Measurements from ENCODE around the gene FRMD1.

Gene FRMD1

GRCh38 chr6:168015482-168016175 lies 63.4 kb downstream of the FRMD1 start:
- Histone ChIP-seq H3K27ac (replicated peaks) (no peak overlapping the region), H3K4me3 (replicated peaks; ENCODE audit: insufficient read depth, low read length) (no peak overlapping the region), H3K27me3 (ENCODE audit: insufficient read depth, poor library complexity, severe bottlenecking) (no peaks in the 10 kb centered on the region)
- TF ChIP-seq GABPA (IDR thresholded peaks at IDR 0.05; ENCODE audit: low read depth), result no peak
- no peak for DNase-seq (ENCODE audit: low read depth in 1 of 2, low spot score in 1 of 2)

GRCh38 chr6:168015009-168015408 lies 64.0 kb downstream of the FRMD1 start:
- Histone ChIP-seq H3K27ac (replicated peaks) (no peak overlapping the region), H3K4me3 (replicated peaks; ENCODE audit: insufficient read depth, low read length) (no peak overlapping the region), H3K27me3 (ENCODE audit: insufficient read depth, poor library complexity, severe bottlenecking) (no peaks in the 10 kb centered on the region)
- no peak for TF ChIP-seq GABPA (IDR thresholded peaks at IDR 0.05; ENCODE audit: low read depth)
- TF ChIP-seq CTCF (IDR thresholded peaks at IDR 0.05; ENCODE audit: insufficient read depth, low read length), result no peak
- TF ChIP-seq SPI1 (IDR thresholded peaks at IDR 0.05; ENCODE audit: borderline replicate concordance, low read depth), result no peak
- TF ChIP-seq, protein P1, sequence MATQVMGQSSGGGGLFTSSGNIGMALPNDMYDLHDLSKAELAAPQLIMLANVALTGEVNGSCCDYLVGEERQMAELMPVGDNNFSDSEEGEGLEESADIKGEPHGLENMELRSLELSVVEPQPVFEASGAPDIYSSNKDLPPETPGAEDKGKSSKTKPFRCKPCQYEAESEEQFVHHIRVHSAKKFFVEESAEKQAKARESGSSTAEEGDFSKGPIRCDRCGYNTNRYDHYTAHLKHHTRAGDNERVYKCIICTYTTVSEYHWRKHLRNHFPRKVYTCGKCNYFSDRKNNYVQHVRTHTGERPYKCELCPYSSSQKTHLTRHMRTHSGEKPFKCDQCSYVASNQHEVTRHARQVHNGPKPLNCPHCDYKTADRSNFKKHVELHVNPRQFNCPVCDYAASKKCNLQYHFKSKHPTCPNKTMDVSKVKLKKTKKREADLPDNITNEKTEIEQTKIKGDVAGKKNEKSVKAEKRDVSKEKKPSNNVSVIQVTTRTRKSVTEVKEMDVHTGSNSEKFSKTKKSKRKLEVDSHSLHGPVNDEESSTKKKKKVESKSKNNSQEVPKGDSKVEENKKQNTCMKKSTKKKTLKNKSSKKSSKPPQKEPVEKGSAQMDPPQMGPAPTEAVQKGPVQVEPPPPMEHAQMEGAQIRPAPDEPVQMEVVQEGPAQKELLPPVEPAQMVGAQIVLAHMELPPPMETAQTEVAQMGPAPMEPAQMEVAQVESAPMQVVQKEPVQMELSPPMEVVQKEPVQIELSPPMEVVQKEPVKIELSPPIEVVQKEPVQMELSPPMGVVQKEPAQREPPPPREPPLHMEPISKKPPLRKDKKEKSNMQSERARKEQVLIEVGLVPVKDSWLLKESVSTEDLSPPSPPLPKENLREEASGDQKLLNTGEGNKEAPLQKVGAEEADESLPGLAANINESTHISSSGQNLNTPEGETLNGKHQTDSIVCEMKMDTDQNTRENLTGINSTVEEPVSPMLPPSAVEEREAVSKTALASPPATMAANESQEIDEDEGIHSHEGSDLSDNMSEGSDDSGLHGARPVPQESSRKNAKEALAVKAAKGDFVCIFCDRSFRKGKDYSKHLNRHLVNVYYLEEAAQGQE (IDR thresholded peaks at IDR 0.05; ENCODE audit: insufficient replicate concordance, low read depth), result no peak
- no peak for TF ChIP-seq POLR2AphosphoS5 (IDR thresholded peaks at IDR 0.05; ENCODE audit: low read depth)
- no peak for DNase-seq (ENCODE audit: low read depth in 1 of 2, low spot score in 1 of 2)

DNA sequence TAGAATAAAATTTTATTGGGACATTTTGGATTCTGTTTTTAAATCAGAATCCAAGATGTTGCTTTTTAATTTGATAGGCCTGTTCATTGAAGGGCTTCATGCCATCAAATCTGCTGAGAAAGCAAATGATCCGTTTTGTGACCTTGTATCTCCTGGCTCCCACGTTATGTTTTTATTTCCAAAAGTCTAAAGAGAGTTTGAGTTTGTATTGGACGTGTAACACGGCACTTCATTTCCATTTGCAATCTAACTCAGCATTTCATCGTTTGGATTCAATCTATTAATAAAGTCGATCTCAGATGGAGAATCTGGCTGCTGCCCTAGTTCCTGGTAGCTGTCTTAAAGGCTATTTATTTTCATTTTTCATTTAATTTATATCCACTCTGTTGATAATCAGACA lies 64.6 kb downstream of the FRMD1 start:
- no peak for DNase-seq (ENCODE audit: low read depth in 1 of 2, low spot score in 1 of 2)
- Histone ChIP-seq H3K27ac (replicated peaks) (no peak overlapping the region), H3K4me3 (replicated peaks; ENCODE audit: insufficient read depth, low read length) (no peak overlapping the region), H3K27me3 (ENCODE audit: insufficient read depth, poor library complexity, severe bottlenecking) (no peaks in the 10 kb centered on the region)
- TF ChIP-seq CTCF (IDR thresholded peaks at IDR 0.05; ENCODE audit: insufficient read depth, low read length) (no peak), GABPA (IDR thresholded peaks at IDR 0.05; ENCODE audit: low read depth) (no peak)

GRCh38 chr6:168013250-168013915 lies 65.6 kb downstream of the FRMD1 start:
- H3K4me3 ChIP-seq (replicated peaks; ENCODE audit: insufficient read depth, low read length), result no peak overlapping the region
- H3K27me3 ChIP-seq (ENCODE audit: insufficient read depth, poor library complexity, severe bottlenecking), result no peaks in the 10 kb centered on the region
- TF ChIP-seq, protein P1 (IDR thresholded peaks at IDR 0.05; ENCODE audit: insufficient replicate concordance, low read depth), result no peak
- TF ChIP-seq SPI1 (IDR thresholded peaks at IDR 0.05; ENCODE audit: borderline replicate concordance, low read depth) (no peak), CTCF (IDR thresholded peaks at IDR 0.05; ENCODE audit: insufficient read depth, low read length) (no peak), GABPA (IDR thresholded peaks at IDR 0.05; ENCODE audit: low read depth) (no peak), POLR2AphosphoS5 (IDR thresholded peaks at IDR 0.05; ENCODE audit: low read depth) (no peak)
- no peak overlapping the region for H3K27ac ChIP-seq (replicated peaks)
- DNase-seq (ENCODE audit: low read depth in 1 of 2, low spot score in 1 of 2), result no peak
